ENCODE measurements around the gene PGM3.
"Not testable (repeated sequence)": the region's sequence is repeated elsewhere in the genome, so short reads cannot be mapped to it uniquely, and the experiment has no call there.

GRCh38 chr6:83191974-83192373, 1.1 kb downstream of the PGM3 start:
- not testable (repeated sequence) for TF ChIP-seq CTCF, POLR2A (IDR thresholded peaks at IDR 0.05)
